GM19468 (cell line): ENCODE measurements around the gene NPB.

ENCODE experiments used
- ATAC-seq: cut with Tn5 transposase; IDR thresholded peaks from one replicate; pipeline ENCODE4 v1.9.1; 2021; ENCODE audit warnings: mild to moderate bottlenecking, moderate library complexity, moderate number of reproducible peaks; ENCODE audit not compliant: unreplicated experiment; ENCODE audit errors: extremely low read depth

The NPB gene

GRCh38 chr17:81923302-81924260 is 21.5 kb downstream of the NPB start:
- ATAC-seq, result no peak

- no peak for ATAC-seq
Observed at GRCh38 chr17:81924557-81925532, 22.8 kb downstream of the NPB start.

- ATAC-seq, result no peak
Observed at GRCh38 chr17:81925860-81926450, 23.9 kb downstream of the NPB start.

- no peak for ATAC-seq
Observed at GRCh38 chr17:81926451-81927151, 24.6 kb downstream of the NPB start.

- ATAC-seq, result no peak
Observed at GRCh38 chr17:81927152-81927652, 25.2 kb downstream of the NPB start.

- ATAC-seq, result peak; percentile 33
Observed at GRCh38 chr17:81927653-81928543, 25.9 kb downstream of the NPB start, which contains the start of gene MAFG. Gene MAFG (minus strand): TSS chr17:81927735. CDS start chr17:81923185, 4,550 bp downstream.

GRCh38 chr17:81928544-81929252 is 26.7 kb downstream of the NPB start:
- no peak for ATAC-seq

- no peak for ATAC-seq
Observed at GRCh38 chr17:81929253-81930141, 27.5 kb downstream of the NPB start.

GRCh38 chr17:81930142-81931125 is 28.4 kb downstream of the NPB start:
- ATAC-seq, result no peak

- no peak for ATAC-seq
Observed at GRCh38 chr17:81931189-81931556, 29.1 kb downstream of the NPB start.

- ATAC-seq, result no peak
Observed at GRCh38 chr17:81931557-81932332, 29.7 kb downstream of the NPB start.

GRCh38 chr17:81932333-81932983 is 30.4 kb downstream of the NPB start:
- ATAC-seq, result no peak

GRCh38 chr17:81933178-81933699 is 31.2 kb downstream of the NPB start:
- no peak for ATAC-seq

GRCh38 chr17:81934098-81934757 is 32.2 kb downstream of the NPB start:
- ATAC-seq, result no peak
